GM18873 (cell line): ENCODE measurements around the gene AGGF1.
"Not testable (repeated sequence)": the region's sequence is repeated elsewhere in the genome, so short reads cannot be mapped to it uniquely, and the experiment has no call there.

Experiments
- ATAC-seq: cut with Tn5 transposase; IDR thresholded peaks from one replicate; pipeline ENCODE4 v1.9.1; 2021; ENCODE audit warnings: mild to moderate bottlenecking, moderate library complexity, moderate number of reproducible peaks; ENCODE audit not compliant: unreplicated experiment, low FRiP score

AGGF1 gene

GRCh38 chr5:77022511-77023417 lies 7.4 kb upstream of the AGGF1 start:
- no peak for ATAC-seq

DNA sequence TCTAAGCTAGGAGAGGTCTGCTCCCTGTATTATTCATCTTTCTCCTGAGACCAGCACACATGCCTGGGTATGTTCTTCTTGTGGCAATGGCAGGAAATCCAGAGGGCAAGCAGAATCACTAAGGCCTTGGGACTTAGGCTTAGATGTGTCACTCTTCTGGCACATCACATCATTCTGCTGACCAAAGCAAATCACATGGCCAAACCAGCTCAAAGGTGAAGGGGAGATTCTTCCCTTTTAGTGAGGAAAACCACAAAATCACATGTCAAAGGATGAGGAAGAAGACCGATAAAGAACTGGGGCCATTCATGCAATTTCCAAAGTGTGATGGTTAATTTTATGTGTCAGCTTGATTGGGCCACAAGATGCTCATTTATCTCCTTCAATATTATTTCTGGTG lies 5.7 kb upstream of the AGGF1 start:
- ATAC-seq: no peak

GRCh38 chr5:77028631-77029375 lies 1.4 kb upstream of the AGGF1 start:
- no peak for ATAC-seq

GRCh38 chr5:77029376-77029885 lies 773 bp upstream of the AGGF1 start:
- ATAC-seq: no peak

- ATAC-seq: no peak
Observed at GRCh38 chr5:77031891-77032290, 1.7 kb downstream of the AGGF1 start.

- no peak for ATAC-seq
Observed at GRCh38 chr5:77032635-77033034, 2.4 kb downstream of the AGGF1 start.

GRCh38 chr5:77033338-77033737 lies 3.1 kb downstream of the AGGF1 start:
- no peak for ATAC-seq

GRCh38 chr5:77035950-77036349 lies 5.7 kb downstream of the AGGF1 start:
- no peak for ATAC-seq

- ATAC-seq: no peak
Observed at GRCh38 chr5:77046416-77047073, 16.3 kb downstream of the AGGF1 start.

DNA sequence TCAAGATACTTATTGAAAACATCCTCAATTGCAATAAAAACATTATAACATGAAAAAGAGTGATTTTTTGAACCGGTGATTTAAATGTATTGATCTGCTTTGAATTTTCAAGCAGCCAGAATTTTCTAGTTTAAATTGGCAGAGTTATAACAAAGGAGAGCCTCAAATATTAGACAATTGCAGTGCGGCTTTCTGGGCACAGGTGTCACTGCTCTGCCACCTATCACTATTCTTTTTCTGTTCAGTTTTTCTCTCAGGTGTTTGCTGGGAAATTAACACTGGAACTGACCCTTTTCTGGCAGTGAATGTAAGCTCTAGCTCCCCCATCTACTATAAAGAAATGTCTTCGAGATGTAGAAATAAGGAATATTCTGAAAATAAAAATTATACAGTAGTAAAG lies 33.8 kb downstream of the AGGF1 start:
- no peak for ATAC-seq

DNA sequence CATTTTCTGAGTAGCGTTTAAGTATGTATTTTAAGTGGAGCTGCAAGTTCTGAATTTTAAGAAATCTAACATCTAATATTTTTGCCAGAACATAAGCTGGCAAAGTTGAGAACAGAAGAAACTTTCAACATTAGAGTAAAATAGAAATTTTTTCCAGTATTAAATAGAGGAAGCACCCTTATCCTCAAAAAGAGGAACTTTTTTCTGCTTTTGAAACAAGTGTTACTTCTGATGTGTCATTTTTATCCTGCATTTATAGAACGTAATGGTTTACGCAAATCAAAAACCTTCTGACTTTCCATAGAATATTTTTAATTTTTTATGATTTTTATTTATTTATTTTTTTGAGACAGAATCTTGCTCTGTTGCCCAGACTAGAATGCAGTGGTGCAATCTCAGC lies 35.1 kb downstream of the AGGF1 start:
- no peak for ATAC-seq

- ATAC-seq: no peak
Observed at GRCh38 chr5:77066184-77066583, 36.0 kb downstream of the AGGF1 start.

- no peak for ATAC-seq
Observed at GRCh38 chr5:77066823-77067442, 36.7 kb downstream of the AGGF1 start.

- no peak for ATAC-seq
Observed at GRCh38 chr5:77073667-77074066, 43.5 kb downstream of the AGGF1 start.

DNA sequence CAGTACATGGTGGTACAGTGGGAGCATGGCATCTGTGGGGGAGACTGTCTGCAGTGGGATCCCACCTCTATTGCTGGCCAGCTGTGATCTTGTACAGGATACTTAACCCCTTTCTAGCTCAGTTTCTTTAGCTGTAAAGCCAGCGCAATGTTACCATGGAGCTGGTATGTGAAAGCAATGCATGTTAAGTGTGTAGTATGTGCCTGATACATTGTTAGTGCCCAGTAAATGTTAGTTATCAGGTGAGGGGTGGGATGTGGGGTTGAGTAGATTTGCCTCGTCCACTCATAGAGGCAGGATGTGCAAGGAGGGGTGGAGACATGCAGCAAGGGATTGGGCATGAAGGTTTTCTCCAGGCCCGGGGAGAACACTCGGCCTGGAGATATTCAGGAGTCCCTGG lies 44.5 kb downstream of the AGGF1 start:
- no peak for ATAC-seq

DNA sequence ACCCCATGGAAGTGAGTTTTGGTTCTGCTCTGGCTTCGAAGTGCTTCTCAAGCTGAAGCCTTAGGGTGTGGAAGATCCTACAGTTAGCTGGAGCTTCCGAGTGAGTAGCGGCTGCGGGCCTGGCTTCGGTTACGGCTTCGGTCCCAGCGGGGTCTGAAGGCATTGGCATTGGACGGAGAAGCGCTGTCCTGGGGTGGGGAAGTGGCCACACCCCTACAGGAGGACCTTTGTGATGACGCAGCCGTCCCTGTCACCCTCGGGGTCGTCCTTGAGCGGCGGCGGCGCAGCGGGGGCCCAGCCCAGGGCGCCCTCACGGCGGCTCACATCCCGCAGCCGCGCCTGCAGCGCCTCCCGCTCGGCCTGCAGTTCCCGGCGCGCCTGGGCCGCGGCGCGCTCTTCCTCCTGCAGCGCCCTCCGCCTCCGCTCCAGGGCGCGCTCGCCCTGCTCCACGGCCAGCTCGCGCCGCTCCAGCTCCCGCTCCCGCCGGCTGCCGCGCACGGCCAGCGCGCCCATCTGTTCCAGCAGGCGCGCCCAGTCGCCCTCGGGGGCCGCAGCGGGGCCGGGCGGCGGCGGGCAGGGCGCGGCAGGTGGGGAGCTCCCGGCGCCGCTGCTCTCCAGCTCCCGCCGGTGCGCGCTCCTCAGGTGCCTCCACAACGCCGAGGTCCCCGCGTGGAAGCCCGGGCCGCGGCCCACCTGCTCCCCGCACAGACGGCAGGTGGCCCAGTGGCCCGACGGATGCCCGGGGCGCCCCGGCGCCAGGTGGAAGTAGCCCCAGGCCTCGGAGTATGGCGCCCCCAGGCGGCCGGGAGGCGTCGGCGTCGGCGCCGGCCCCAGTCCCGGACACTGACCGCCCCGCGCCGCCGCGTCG lies 47.0 kb downstream of the AGGF1 start:
- ATAC-seq: no peak

DNA sequence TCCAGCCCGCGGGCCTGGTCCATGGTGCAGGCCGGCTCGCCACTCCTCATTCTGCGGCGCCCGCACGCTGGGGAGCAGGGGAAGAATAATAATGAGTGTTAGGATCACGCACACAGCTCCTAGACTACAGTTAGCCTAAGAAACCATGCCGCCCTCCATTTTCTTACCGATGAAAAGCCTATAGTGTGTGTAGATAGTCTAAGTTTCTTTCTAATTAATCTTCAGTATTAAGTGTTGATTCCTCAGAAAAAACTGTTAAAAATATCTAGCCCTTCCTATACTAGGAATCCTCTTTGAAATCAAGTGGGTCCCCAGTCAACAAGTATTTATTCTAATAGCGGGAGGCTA lies 47.6 kb downstream of the AGGF1 start:
- no peak for ATAC-seq

DNA sequence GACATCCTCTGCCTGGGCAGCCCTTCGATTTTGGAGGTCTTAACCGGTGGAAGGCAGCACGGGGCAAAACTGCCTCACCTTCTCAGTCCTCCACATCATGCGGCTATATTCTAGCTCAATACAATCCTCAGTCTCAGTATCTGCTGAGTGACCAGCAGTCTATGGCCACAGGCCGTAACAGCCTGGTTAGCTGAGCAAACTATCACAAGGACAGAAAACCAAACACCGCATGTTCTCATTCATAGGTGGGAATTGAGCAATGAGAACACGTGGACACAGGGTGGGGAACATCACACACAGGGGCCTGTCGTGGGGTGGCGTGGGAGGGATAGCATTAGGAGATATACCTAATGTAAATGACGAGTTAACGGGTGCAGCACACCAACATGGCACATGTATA lies 50.3 kb downstream of the AGGF1 start:
- ATAC-seq: not testable (repeated sequence)

DNA sequence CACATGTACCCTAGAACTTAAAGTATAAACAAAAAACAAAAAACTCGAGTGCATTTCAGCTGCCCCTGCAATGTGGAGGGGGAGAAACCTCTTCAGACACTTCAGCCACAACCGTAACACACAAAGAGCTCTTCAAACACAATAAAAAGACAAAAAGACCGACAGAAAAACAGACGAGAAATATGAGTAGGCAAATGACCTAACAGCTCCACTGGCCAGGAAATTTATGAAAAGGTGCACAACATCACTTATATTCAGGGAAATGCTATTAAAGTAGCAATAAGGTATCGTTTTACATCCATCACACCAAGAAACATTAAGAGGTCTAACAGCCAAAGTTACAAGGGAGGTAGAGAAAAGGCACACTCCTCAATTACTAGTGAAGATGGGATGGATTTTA lies 50.7 kb downstream of the AGGF1 start:
- no peak for ATAC-seq

DNA sequence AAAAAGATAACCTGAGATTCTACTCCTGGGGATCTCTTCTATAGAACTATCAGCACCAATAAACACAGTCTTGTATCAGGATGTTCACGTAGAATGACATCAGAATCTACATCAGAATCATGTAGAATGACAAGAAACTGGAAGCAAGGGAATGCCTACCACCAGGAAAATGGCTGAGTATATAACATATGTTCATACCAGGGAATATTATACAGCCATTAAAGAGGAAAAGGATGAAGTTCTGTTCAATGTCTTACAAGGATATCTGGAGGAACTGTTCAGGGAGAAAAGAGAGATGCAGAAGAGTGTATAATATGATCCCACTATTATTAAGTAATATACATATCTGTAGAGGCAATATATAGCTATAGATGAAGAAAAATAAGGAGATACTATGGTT lies 52.1 kb downstream of the AGGF1 start:
- ATAC-seq: no peak
